LNCAP (cell line): ENCODE measurements around the gene ENAH.

Experiments
- CTCF ChIP-seq: fragments of 450-650 bp; IDR thresholded peaks from 2 replicates; pipeline ENCODE4 v1.5.1; 2017; ENCODE audit warnings: mild to moderate bottlenecking

ENAH gene

GRCh38 chr1:225453797-225454648, 198.9 kb downstream of the ENAH start:
- TF ChIP-seq CTCF: no peak

GRCh38 chr1:225451840-225452515, 200.9 kb downstream of the ENAH start:
- TF ChIP-seq CTCF: no peak

- TF ChIP-seq CTCF: no peak
These were observed 201.6 kb downstream of the ENAH start for GRCh38 chr1:225451340-225451739.

- no peak for TF ChIP-seq CTCF
These were observed 202.3 kb downstream of the ENAH start for GRCh38 chr1:225450491-225451191.

- TF ChIP-seq CTCF: no peak
These were observed 203.1 kb downstream of the ENAH start for GRCh38 chr1:225449774-225450173.

- no peak for TF ChIP-seq CTCF
These were observed 203.7 kb downstream of the ENAH start for GRCh38 chr1:225449261-225449660.

- TF ChIP-seq CTCF: no peak
These were observed 204.6 kb downstream of the ENAH start for GRCh38 chr1:225448146-225448805.
